ENCODE measurements around the gene JUN. TPM values are rescaled to one million over a fixed set of nuclear protein-coding genes. Genes with fewer than 3 reads are reported as not detected.

JUN gene
- total and polyA plus RNA-seq, 2 experiments from 2014 or later: 23.3 to 28.5 TPM

GRCh38 chr1:58768191-58768731 is 15.6 kb downstream of the JUN start:
- TF ChIP-seq NANOG (IDR thresholded peaks at IDR 0.05; ENCODE audit: borderline replicate concordance) (no peak), ZNF114 (CRISPR knock-in tag; IDR thresholded peaks at IDR 0.05) (no peak), POLR2AphosphoS5 (IDR thresholded peaks at IDR 0.05; ENCODE audit: low read depth) (no peak), CTCF (conservative IDR thresholded peaks at IDR 0.05; ENCODE audit: low read depth in 2 of 2) (no peak), JUNB (IDR thresholded peaks at IDR 0.05; ENCODE audit: unreplicated experiment) (no peak), CREB1 (CRISPR knock-in tag; IDR thresholded peaks at IDR 0.05; ENCODE audit: low read depth) (no peak)
- TF ChIP-seq, protein P1, sequence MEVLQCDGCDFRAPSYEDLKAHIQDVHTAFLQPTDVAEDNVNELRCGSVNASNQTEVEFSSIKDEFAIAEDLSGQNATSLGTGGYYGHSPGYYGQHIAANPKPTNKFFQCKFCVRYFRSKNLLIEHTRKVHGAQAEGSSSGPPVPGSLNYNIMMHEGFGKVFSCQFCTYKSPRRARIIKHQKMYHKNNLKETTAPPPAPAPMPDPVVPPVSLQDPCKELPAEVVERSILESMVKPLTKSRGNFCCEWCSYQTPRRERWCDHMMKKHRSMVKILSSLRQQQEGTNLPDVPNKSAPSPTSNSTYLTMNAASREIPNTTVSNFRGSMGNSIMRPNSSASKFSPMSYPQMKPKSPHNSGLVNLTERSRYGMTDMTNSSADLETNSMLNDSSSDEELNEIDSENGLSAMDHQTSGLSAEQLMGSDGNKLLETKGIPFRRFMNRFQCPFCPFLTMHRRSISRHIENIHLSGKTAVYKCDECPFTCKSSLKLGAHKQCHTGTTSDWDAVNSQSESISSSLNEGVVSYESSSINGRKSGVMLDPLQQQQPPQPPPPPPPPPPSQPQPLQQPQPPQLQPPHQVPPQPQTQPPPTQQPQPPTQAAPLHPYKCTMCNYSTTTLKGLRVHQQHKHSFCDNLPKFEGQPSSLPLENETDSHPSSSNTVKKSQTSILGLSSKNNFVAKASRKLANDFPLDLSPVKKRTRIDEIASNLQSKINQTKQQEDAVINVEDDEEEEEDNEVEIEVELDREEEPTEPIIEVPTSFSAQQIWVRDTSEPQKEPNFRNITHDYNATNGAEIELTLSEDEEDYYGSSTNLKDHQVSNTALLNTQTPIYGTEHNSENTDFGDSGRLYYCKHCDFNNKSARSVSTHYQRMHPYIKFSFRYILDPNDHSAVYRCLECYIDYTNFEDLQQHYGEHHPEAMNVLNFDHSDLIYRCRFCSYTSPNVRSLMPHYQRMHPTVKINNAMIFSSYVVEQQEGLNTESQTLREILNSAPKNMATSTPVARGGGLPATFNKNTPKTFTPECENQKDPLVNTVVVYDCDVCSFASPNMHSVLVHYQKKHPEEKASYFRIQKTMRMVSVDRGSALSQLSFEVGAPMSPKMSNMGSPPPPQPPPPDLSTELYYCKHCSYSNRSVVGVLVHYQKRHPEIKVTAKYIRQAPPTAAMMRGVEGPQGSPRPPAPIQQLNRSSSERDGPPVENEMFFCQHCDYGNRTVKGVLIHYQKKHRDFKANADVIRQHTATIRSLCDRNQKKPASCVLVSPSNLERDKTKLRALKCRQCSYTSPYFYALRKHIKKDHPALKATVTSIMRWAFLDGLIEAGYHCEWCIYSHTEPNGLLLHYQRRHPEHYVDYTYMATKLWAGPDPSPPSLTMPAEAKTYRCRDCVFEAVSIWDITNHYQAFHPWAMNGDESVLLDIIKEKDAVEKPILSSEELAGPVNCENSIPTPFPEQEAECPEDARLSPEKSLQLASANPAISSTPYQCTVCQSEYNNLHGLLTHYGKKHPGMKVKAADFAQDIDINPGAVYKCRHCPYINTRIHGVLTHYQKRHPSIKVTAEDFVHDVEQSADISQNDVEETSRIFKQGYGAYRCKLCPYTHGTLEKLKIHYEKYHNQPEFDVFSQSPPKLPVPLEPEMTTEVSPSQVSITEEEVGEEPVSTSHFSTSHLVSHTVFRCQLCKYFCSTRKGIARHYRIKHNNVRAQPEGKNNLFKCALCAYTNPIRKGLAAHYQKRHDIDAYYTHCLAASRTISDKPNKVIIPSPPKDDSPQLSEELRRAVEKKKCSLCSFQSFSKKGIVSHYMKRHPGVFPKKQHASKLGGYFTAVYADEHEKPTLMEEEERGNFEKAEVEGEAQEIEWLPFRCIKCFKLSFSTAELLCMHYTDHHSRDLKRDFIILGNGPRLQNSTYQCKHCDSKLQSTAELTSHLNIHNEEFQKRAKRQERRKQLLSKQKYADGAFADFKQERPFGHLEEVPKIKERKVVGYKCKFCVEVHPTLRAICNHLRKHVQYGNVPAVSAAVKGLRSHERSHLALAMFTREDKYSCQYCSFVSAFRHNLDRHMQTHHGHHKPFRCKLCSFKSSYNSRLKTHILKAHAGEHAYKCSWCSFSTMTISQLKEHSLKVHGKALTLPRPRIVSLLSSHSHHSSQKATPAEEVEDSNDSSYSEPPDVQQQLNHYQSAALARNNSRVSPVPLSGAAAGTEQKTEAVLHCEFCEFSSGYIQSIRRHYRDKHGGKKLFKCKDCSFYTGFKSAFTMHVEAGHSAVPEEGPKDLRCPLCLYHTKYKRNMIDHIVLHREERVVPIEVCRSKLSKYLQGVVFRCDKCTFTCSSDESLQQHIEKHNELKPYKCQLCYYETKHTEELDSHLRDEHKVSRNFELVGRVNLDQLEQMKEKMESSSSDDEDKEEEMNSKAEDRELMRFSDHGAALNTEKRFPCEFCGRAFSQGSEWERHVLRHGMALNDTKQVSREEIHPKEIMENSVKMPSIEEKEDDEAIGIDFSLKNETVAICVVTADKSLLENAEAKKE (CRISPR knock-in tag; IDR thresholded peaks at IDR 0.05): no peak

More at GRCh38 chr1:58768191-58768731, 15.6 kb downstream of the JUN start:
- DNase-seq (ENCODE audit: low spot score): no peak
- Histone ChIP-seq H3K9me2 (ENCODE audit: insufficient read depth) (no peaks in the 10 kb centered on the region; the same call in 1 of the 2 replicates), H3K36me3 (ENCODE audit: insufficient read depth) (no peaks in the 10 kb centered on the region), H3K27ac (ENCODE audit: low read depth) (no peak overlapping the region), H3F3A (replicated peaks; ENCODE audit: low read depth) (no peaks in the 10 kb centered on the region), H3K4me2 (no peak overlapping the region), H2AFZ (no peak overlapping the region), H3K27me3 (ENCODE audit: insufficient read depth) (no peaks in the 10 kb centered on the region), H3K4me3 (no peak overlapping the region), H4K20me1 (replicated peaks; ENCODE audit: insufficient read depth) (no peaks in the 10 kb centered on the region), H3K79me2 (replicated peaks; ENCODE audit: insufficient read depth) (no peaks in the 10 kb centered on the region), H3K4me1 (ENCODE audit: insufficient read depth) (no peaks in the 10 kb centered on the region)
- no peak for ATAC-seq
- Mint-ChIP-seq H3K9me3 (no peaks in the 10 kb centered on the region; the same call in 2 of the 3 replicates), H3K27ac (no peak overlapping the region), H3K4me1 (peaks cover 11% of the 10 kb centered on the region), H3K36me3 (ENCODE audit: low read depth) (no peaks in the 10 kb centered on the region), H3K27me3 (ENCODE audit: insufficient read depth, low read depth, poor library complexity) (no peaks in the 10 kb centered on the region), H3K4me3 (no peak overlapping the region)

Data from GM23338 (cell line).